VCaP (cell line): Measurements from ENCODE around the gene GATA6.

ENCODE experiments used
- H3K27ac ChIP-seq: fragments of 450-650 bp; 2 replicates; pipeline ENCODE4 v1.5.1; 2017
- CTCF ChIP-seq: fragments of 450-650 bp; conservative IDR thresholded peaks from 2 replicates; pipeline ENCODE4 v1.5.1; 2017; ENCODE audit warnings: mild to moderate bottlenecking, moderate library complexity

Gene GATA6

GRCh38 chr18:22169011-22169888 lies at the start of gene GATA6:
GATA6 (plus strand) TSS chr18:22169589; CDS start chr18:22171145, 1,556 bp downstream.
- H3K27ac ChIP-seq, result peak within 1 kb of the TSS; percentile 90
- TF ChIP-seq CTCF, result peak; percentile 64

- no peak overlapping the region for H3K27ac ChIP-seq
- TF ChIP-seq CTCF, result no peak
Observed at GRCh38 chr18:22124970-22125369, 44.4 kb upstream of the GATA6 start.

- peak overlapping the region; percentile 46; the same call in 1 of the 2 replicates for H3K27ac ChIP-seq
- no peak for TF ChIP-seq CTCF
Observed at GRCh38 chr18:22128954-22129353, 40.4 kb upstream of the GATA6 start.

GRCh38 chr18:22129778-22130177 lies 39.6 kb upstream of the GATA6 start:
- TF ChIP-seq CTCF, result no peak

GRCh38 chr18:22132258-22132657 lies 37.1 kb upstream of the GATA6 start:
- TF ChIP-seq CTCF, result no peak
- no peak overlapping the region for H3K27ac ChIP-seq

More at GRCh38 chr18:22129778-22130177, 39.6 kb upstream of the GATA6 start:
- peak overlapping the region; percentile 46; the same call in 1 of the 2 replicates for H3K27ac ChIP-seq

- H3K27ac ChIP-seq, result no peak overlapping the region
- TF ChIP-seq CTCF, result no peak
Observed at GRCh38 chr18:22132763-22133162, 36.6 kb upstream of the GATA6 start.

- TF ChIP-seq CTCF, result no peak
- no peak overlapping the region for H3K27ac ChIP-seq
Observed at GRCh38 chr18:22136395-22136794, 33.0 kb upstream of the GATA6 start.
